CD4-positive, alpha-beta T cell treated with Interleukin-10 for 1 hour (primary cell): Measurements from ENCODE around the gene AGA.
A peak's percentile ranks its signal among the peaks of the same experiment; 100 is the strongest.

Source experiments
- DNase-seq: peaks from one replicate; pipeline ENCODE4 v3.0.0-alpha.2; 2020

AGA gene

GRCh38 chr4:177441803-177442622 lies at the start of gene AGA:
AGA (minus strand) TSS chr4:177442437; CDS start chr4:177442375, 62 bp downstream.
- peak; percentile 95 for DNase-seq

DNA sequence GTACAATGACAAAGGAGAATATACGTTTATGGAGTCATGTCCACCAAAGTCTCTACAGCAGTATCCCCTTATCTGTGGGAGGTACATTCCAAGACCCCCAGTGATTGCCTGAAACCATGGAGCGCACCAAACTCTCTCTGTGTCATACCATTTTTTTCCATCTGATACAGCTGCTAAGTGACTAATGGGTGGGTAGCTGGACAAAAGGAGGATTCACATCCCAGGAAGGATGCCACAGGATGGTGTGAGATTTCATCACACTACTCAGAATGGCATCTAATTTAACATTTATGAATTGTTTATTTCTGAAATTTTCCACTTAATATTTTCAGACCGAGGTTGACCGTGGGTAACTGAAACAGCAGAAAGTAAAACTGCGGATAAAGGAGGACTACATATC lies 49.8 kb upstream of the AGA start:
- DNase-seq: no peak

DNA sequence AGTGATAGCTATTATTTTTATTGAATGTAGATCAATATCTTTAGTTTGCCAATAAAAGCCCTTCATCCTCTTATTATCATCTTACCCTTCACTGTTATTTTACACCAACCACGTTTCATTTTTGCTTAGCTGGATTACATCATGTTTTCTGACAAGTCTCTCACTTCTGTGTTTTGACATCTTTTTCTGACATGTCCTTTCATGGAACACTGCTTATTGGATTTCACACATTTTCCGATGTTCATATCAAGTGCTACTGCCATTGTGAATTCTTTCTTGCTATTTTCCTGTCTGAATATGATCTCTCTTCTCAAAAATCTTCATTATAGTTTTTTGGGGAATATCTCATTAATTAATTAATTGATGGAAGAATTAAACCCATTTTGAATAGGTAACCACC lies 48.5 kb upstream of the AGA start:
- DNase-seq: no peak

- DNase-seq: no peak
Observed at GRCh38 chr4:177489471-177490246, 47.4 kb upstream of the AGA start.

- no peak for DNase-seq
Observed at GRCh38 chr4:177487977-177488376, 45.7 kb upstream of the AGA start.

DNA sequence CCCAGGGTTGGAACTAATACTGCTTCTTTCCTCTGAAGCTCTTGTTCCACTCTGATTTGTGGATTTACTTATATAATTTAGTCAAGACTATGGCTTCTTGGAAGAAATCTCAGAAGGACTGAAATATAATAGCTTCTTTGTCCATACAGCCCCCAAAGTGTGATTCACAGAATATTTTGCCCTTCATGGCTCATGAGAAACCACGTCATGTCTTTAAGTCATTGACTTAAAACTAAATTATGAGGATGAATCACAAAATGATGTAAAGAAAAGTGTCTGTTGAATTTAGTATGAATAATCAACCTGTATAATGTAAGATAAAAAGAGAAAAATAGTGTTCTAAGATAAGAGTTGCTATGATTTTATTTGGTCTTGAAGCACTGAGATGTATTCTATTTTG lies 43.3 kb upstream of the AGA start:
- no peak for DNase-seq

DNA sequence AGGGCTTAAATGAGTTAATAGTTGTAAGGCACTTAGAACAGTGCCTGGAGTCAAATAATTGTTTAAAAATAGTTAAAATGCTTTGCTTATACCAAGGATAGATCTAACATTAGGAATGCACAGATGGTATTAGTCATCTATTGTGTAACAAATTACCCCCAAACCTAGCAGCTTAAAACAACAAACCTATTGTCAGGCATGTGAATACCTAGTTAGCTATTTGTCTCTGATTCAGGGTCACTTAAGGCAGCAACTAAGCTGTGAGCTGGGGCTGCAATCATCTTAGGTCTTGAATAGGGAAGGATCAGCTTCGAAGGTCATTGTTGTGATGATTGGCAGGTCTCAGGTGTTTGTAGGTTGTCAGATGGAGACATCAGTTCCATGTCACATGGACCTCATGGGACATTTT lies 42.4 kb upstream of the AGA start:
- DNase-seq: no peak

GRCh38 chr4:177483760-177484159 lies 41.5 kb upstream of the AGA start:
- DNase-seq: no peak

DNA sequence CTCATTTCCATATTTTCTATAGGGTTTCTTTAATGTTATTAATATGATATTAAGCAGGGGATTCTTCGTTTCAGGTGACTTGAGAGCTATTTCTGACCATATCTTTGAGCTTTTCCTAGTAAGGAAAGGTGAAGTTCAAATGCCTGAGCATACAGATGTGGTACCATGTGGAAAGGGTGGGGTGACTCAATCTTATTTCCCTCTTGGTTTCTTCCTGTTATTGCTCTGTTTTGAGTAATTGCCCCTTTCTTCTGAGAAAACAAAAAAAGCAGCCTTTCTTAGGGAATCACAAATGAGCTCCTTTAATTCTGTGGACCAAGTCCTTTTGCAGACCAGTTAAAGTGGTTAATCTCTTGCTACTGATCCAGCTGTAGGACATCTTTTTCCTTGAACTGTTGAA lies 41.0 kb upstream of the AGA start:
- DNase-seq: no peak

GRCh38 chr4:177482367-177482766 lies 40.1 kb upstream of the AGA start:
- no peak for DNase-seq

- DNase-seq: no peak
Observed at GRCh38 chr4:177480795-177481194, 38.6 kb upstream of the AGA start.

GRCh38 chr4:177479063-177479462 lies 36.8 kb upstream of the AGA start:
- DNase-seq: no peak

GRCh38 chr4:177478496-177478895 lies 36.3 kb upstream of the AGA start:
- no peak for DNase-seq

- DNase-seq: no peak
Observed at GRCh38 chr4:177473991-177474390, 31.8 kb upstream of the AGA start.

- DNase-seq: no peak
Observed at GRCh38 chr4:177464026-177464425, 21.8 kb upstream of the AGA start.

- no peak for DNase-seq
Observed at GRCh38 chr4:177461606-177462005, 19.4 kb upstream of the AGA start.

- DNase-seq: no peak
Observed at GRCh38 chr4:177460460-177460859, 18.2 kb upstream of the AGA start.

- DNase-seq: no peak
Observed at GRCh38 chr4:177455561-177455970, 13.3 kb upstream of the AGA start.

DNA sequence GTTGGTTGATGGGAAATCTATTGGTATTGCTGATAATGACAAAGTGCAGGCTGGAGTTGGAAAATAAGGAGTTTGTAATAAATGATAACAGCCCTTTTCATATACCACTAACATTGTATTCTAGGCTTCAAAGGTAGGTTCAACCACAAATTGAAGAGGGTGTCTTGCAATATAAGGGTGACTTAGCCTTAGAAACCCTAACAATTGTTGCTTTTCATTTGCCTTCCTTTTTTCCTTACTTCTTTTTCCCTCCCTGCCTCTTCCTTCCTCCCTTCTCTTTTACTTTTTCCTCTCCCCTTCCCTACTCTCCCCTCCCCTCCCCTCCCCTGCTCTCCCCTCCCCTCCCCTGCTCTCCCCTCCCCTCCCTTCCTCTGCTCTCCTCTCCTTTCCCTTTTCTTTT lies 10.9 kb upstream of the AGA start:
- no peak for DNase-seq

DNA sequence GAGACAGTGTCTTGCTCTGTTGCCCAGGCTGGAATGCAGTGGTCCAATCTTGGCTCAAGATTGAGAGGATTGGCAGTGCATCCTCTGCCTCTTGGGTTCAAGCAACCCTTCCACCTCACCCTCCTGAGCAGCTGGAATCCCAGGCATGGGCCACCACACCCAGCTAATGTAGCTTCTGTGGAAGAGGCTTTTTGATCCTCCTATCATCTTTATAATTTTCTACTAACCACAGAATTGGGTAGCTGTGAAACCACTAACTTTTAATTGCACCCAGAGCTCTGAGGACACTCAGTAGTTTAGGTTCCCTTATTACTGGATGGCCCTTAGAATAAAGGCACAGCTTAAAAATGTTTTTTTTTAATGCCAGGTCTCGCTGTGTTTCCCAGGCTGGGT lies 8.9 kb upstream of the AGA start:
- no peak for DNase-seq

GRCh38 chr4:177450426-177451107 lies 8.3 kb upstream of the AGA start:
- DNase-seq: no peak

GRCh38 chr4:177448850-177449249 lies 6.6 kb upstream of the AGA start:
- DNase-seq: no peak

DNA sequence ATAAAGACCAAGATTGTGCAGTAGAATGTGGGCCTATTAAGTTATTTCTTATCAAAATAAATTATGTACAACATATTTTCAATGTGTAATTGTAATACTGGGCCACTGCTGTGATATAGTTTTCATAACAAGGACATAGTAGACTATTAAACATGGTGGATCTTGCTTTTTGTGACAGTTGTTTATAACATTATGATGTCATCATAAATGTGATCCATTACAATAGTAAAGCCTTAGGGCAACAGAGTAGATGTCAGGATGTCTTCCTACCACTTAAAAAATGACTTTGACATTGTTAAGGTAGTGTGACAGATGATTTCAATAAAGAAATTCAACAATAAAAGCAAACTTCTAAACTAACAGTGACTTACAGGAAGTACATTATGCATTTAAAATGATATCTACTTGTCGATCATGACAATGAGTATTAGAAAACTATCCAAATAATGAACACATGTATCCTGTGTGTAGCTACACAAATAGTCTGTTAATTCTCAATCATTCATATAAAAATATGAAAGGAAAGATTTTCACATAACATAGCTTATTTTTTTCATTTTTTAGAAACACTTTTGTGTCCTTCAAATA lies 5.3 kb upstream of the AGA start:
- no peak for DNase-seq
